ENCODE measurements around the gene SMKR1.

Gene SMKR1

DNA sequence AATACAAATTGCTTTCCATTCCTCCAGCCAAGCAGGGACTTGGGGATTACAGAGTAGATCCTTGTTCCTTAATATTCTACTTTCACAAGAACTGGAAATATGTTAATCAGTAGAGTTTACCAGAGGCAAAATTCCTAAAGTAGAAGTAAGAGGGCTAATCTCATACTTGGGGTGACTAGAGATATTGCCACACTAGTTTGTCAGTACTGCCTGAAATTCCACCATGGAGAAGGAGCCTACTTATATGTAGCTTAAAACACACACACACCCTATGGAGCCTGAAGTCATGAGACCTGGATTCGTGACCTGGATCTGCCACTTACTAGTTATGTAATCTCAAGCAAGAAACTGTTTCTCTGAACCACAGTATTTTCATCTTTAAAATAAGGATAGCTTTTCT, 34.2 kb upstream of the SMKR1 start:
- H3K4me2 ChIP-seq (ENCODE audit: low read length), result no peak overlapping the region
- H3K4me1 ChIP-seq (ENCODE audit: control insufficient read depth in 1 of 2, insufficient read depth in 2 of 2, low read length in 2 of 2), result no peaks in the 10 kb centered on the region
- no peak overlapping the region for H2BK12ac ChIP-seq (ENCODE audit: low read length)
- H4K8ac ChIP-seq (ENCODE audit: low read depth, low read length), result no peak overlapping the region
- H3K79me2 ChIP-seq (ENCODE audit: control insufficient read depth, insufficient read depth, low read length, poor library complexity), result no peaks in the 10 kb centered on the region
- H4K12ac ChIP-seq (ENCODE audit: low read depth, low read length), result no peak overlapping the region
- H3K36me3 ChIP-seq (ENCODE audit: control insufficient read depth in 1 of 2, insufficient read depth in 2 of 2, low read length in 2 of 2), result no peaks in the 10 kb centered on the region
- H3K4ac ChIP-seq (ENCODE audit: low read depth, low read length), result no peak overlapping the region
- H3K79me1 ChIP-seq (ENCODE audit: low read length), result no peaks in the 10 kb centered on the region
- no peak overlapping the region for H2BK120ac ChIP-seq (ENCODE audit: insufficient read depth, low read length, poor library complexity)
- H3K23ac ChIP-seq (ENCODE audit: low read length), result no peak overlapping the region
- no peak overlapping the region for H3K14ac ChIP-seq (ENCODE audit: low read length)
- no peak overlapping the region for H3K9ac ChIP-seq (ENCODE audit: low read length)
- no peak overlapping the region for H2AK5ac ChIP-seq (ENCODE audit: low read length)
- H2BK5ac ChIP-seq (ENCODE audit: low read depth, low read length, poor library complexity), result no peak overlapping the region
- no peaks in the 10 kb centered on the region for H3K9me3 ChIP-seq (ENCODE audit: insufficient read depth, low read depth, low read length)
- no peak overlapping the region for H3K18ac ChIP-seq (ENCODE audit: low read length)
- no peak overlapping the region for H2AFZ ChIP-seq (ENCODE audit: insufficient read depth, low read length, poor library complexity)
- no peak overlapping the region for H3K27ac ChIP-seq (ENCODE audit: low read depth, low read length)
- H3K4me3 ChIP-seq (ENCODE audit: low read depth, low read length), result no peak overlapping the region
- DNase-seq, result peak; percentile 48 to 67
- H3K27me3 ChIP-seq (ENCODE audit: insufficient read depth, low read length), result no peaks in the 10 kb centered on the region
- no peak overlapping the region for H4K91ac ChIP-seq (ENCODE audit: low read depth, low read length)
- no CpG with 5 or more reads among the region's 1 CpG for WGBS (ENCODE audit: extremely low coverage, insufficient coverage, insufficient read length)

DNA sequence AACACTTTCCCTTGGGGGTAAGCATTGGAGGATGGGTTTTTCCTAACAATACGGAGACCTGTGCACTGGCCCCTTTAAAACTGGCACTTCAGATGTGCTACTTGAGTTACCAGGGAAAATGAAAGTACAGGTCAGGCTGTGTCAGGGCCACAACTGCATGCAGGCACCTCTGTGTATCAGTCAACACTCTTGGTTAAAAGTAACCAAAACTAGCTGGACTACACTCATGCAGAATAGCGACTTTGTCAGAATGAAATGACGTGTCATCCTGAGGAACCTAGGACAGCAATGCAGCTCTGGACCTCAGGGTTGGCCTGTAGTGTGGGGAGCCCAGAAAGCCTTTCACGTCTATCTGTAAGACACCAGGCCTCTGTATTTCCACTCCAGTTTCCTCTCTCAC, 33.8 kb upstream of the SMKR1 start:
- Histone ChIP-seq H3K9ac (ENCODE audit: low read length) (no peak overlapping the region), H3K9me3 (ENCODE audit: insufficient read depth, low read depth, low read length) (no peaks in the 10 kb centered on the region), H2BK12ac (ENCODE audit: low read length) (no peak overlapping the region), H4K8ac (ENCODE audit: low read depth, low read length) (no peak overlapping the region), H3K27ac (ENCODE audit: low read depth, low read length) (no peak overlapping the region), H3K4me2 (ENCODE audit: low read length) (no peak overlapping the region), H3K4me1 (ENCODE audit: control insufficient read depth in 1 of 2, insufficient read depth in 2 of 2, low read length in 2 of 2) (no peaks in the 10 kb centered on the region), H4K91ac (ENCODE audit: low read depth, low read length) (peak overlapping the region; percentile 58), H3K23ac (ENCODE audit: low read length) (no peak overlapping the region), H2AFZ (ENCODE audit: insufficient read depth, low read length, poor library complexity) (no peak overlapping the region), H3K4me3 (ENCODE audit: low read depth, low read length) (no peak overlapping the region), H3K14ac (ENCODE audit: low read length) (no peak overlapping the region), H3K36me3 (ENCODE audit: control insufficient read depth in 1 of 2, insufficient read depth in 2 of 2, low read length in 2 of 2) (no peaks in the 10 kb centered on the region), H2BK5ac (ENCODE audit: low read depth, low read length, poor library complexity) (no peak overlapping the region), H4K12ac (ENCODE audit: low read depth, low read length) (no peak overlapping the region), H3K27me3 (ENCODE audit: insufficient read depth, low read length) (no peaks in the 10 kb centered on the region), H3K79me1 (ENCODE audit: low read length) (no peaks in the 10 kb centered on the region), H2AK5ac (ENCODE audit: low read length) (no peak overlapping the region), H3K18ac (ENCODE audit: low read length) (no peak overlapping the region), H3K79me2 (ENCODE audit: control insufficient read depth, insufficient read depth, low read length, poor library complexity) (no peaks in the 10 kb centered on the region), H3K4ac (ENCODE audit: low read depth, low read length) (no peak overlapping the region), H2BK120ac (ENCODE audit: insufficient read depth, low read length, poor library complexity) (no peak overlapping the region)
- WGBS (ENCODE audit: extremely low coverage, insufficient coverage, insufficient read length), result no CpG with 5 or more reads among the region's 4 CpGs
- peak; percentile 36 to 60 for DNase-seq

GRCh38 chr7:129469930-129470329, 32.4 kb upstream of the SMKR1 start:
- Histone ChIP-seq H2BK120ac (ENCODE audit: insufficient read depth, low read length, poor library complexity) (no peak overlapping the region), H3K27me3 (ENCODE audit: insufficient read depth, low read length) (no peaks in the 10 kb centered on the region), H3K36me3 (ENCODE audit: control insufficient read depth in 1 of 2, insufficient read depth in 2 of 2, low read length in 2 of 2) (no peaks in the 10 kb centered on the region), H4K91ac (ENCODE audit: low read depth, low read length) (no peak overlapping the region), H3K18ac (ENCODE audit: low read length) (no peak overlapping the region), H3K9me3 (ENCODE audit: insufficient read depth, low read depth, low read length) (no peaks in the 10 kb centered on the region), H2BK12ac (ENCODE audit: low read length) (no peak overlapping the region), H4K12ac (ENCODE audit: low read depth, low read length) (no peak overlapping the region), H3K14ac (ENCODE audit: low read length) (no peak overlapping the region), H2BK5ac (ENCODE audit: low read depth, low read length, poor library complexity) (no peak overlapping the region), H3K4me1 (ENCODE audit: control insufficient read depth in 1 of 2, insufficient read depth in 2 of 2, low read length in 2 of 2) (no peaks in the 10 kb centered on the region), H3K23ac (ENCODE audit: low read length) (no peak overlapping the region), H3K4me3 (ENCODE audit: low read depth, low read length) (no peak overlapping the region), H3K4ac (ENCODE audit: low read depth, low read length) (no peak overlapping the region), H3K27ac (ENCODE audit: low read depth, low read length) (no peak overlapping the region), H4K8ac (ENCODE audit: low read depth, low read length) (no peak overlapping the region), H3K79me1 (ENCODE audit: low read length) (no peaks in the 10 kb centered on the region), H2AK5ac (ENCODE audit: low read length) (no peak overlapping the region), H3K79me2 (ENCODE audit: control insufficient read depth, insufficient read depth, low read length, poor library complexity) (no peaks in the 10 kb centered on the region), H3K9ac (ENCODE audit: low read length) (no peak overlapping the region), H2AFZ (ENCODE audit: insufficient read depth, low read length, poor library complexity) (no peak overlapping the region), H3K4me2 (ENCODE audit: low read length) (no peak overlapping the region)
- no peak for DNase-seq

DNA sequence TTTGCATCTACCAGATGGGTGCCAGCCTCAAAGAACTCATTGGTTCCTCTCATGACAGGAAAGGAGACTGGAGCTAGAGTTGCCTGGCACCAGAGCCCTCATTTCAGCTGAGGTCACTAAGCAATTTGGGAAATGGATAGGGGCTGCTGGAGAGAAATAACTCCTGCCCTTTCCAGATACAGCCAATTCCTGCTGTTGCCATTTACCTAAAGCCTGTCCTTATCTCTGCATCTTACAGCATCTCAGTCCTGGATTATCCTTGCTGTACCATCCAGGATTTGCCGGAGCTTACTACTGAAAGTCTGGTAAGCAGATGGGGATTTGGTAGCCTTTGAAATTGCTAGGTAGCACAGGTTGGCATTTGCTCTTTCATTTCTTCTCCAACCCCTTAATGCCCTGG, 31.9 kb upstream of the SMKR1 start:
- no peak overlapping the region for H3K9ac ChIP-seq (ENCODE audit: low read length)
- no peak overlapping the region for H2BK12ac ChIP-seq (ENCODE audit: low read length)
- H2BK120ac ChIP-seq (ENCODE audit: insufficient read depth, low read length, poor library complexity), result no peak overlapping the region
- H3K23ac ChIP-seq (ENCODE audit: low read length), result no peak overlapping the region
- WGBS (ENCODE audit: extremely low coverage, insufficient coverage, insufficient read length), result no CpG with 5 or more reads among the region's 1 CpG
- H3K4me2 ChIP-seq (ENCODE audit: low read length), result no peak overlapping the region
- no peak overlapping the region for H3K4ac ChIP-seq (ENCODE audit: low read depth, low read length)
- H3K79me2 ChIP-seq (ENCODE audit: control insufficient read depth, insufficient read depth, low read length, poor library complexity), result no peaks in the 10 kb centered on the region
- H3K4me1 ChIP-seq (ENCODE audit: control insufficient read depth in 1 of 2, insufficient read depth in 2 of 2, low read length in 2 of 2), result no peaks in the 10 kb centered on the region
- no peaks in the 10 kb centered on the region for H3K79me1 ChIP-seq (ENCODE audit: low read length)
- H4K91ac ChIP-seq (ENCODE audit: low read depth, low read length), result no peak overlapping the region
- no peaks in the 10 kb centered on the region for H3K36me3 ChIP-seq (ENCODE audit: control insufficient read depth in 1 of 2, insufficient read depth in 2 of 2, low read length in 2 of 2)
- H2AFZ ChIP-seq (ENCODE audit: insufficient read depth, low read length, poor library complexity), result no peak overlapping the region
- no peak overlapping the region for H4K12ac ChIP-seq (ENCODE audit: low read depth, low read length)
- H3K14ac ChIP-seq (ENCODE audit: low read length), result no peak overlapping the region
- H2AK5ac ChIP-seq (ENCODE audit: low read length), result no peak overlapping the region
- no peak overlapping the region for H3K4me3 ChIP-seq (ENCODE audit: low read depth, low read length)
- H3K9me3 ChIP-seq (ENCODE audit: insufficient read depth, low read depth, low read length), result no peaks in the 10 kb centered on the region
- DNase-seq, result peak in 1 of 2 donors; percentile 67
- H4K8ac ChIP-seq (ENCODE audit: low read depth, low read length), result no peak overlapping the region
- H3K27me3 ChIP-seq (ENCODE audit: insufficient read depth, low read length), result no peaks in the 10 kb centered on the region
- no peak overlapping the region for H3K27ac ChIP-seq (ENCODE audit: low read depth, low read length)
- no peak overlapping the region for H2BK5ac ChIP-seq (ENCODE audit: low read depth, low read length, poor library complexity)
- no peak overlapping the region for H3K18ac ChIP-seq (ENCODE audit: low read length)

- Histone ChIP-seq H2BK120ac (ENCODE audit: insufficient read depth, low read length, poor library complexity) (no peak overlapping the region), H3K27me3 (ENCODE audit: insufficient read depth, low read length) (no peaks in the 10 kb centered on the region), H3K79me2 (ENCODE audit: control insufficient read depth, insufficient read depth, low read length, poor library complexity) (no peaks in the 10 kb centered on the region), H4K8ac (ENCODE audit: low read depth, low read length) (no peak overlapping the region), H2AFZ (ENCODE audit: insufficient read depth, low read length, poor library complexity) (no peak overlapping the region), H2BK5ac (ENCODE audit: low read depth, low read length, poor library complexity) (no peak overlapping the region), H3K4me1 (ENCODE audit: control insufficient read depth in 1 of 2, insufficient read depth in 2 of 2, low read length in 2 of 2) (no peaks in the 10 kb centered on the region), H3K79me1 (ENCODE audit: low read length) (no peaks in the 10 kb centered on the region), H3K14ac (ENCODE audit: low read length) (no peak overlapping the region), H3K23ac (ENCODE audit: low read length) (no peak overlapping the region), H2AK5ac (ENCODE audit: low read length) (no peak overlapping the region), H4K91ac (ENCODE audit: low read depth, low read length) (no peak overlapping the region), H3K9me3 (ENCODE audit: insufficient read depth, low read depth, low read length) (peaks cover under 1% of the 10 kb centered on the region), H3K18ac (ENCODE audit: low read length) (no peak overlapping the region), H3K4me2 (ENCODE audit: low read length) (no peak overlapping the region), H2BK12ac (ENCODE audit: low read length) (no peak overlapping the region), H3K9ac (ENCODE audit: low read length) (no peak overlapping the region), H4K12ac (ENCODE audit: low read depth, low read length) (no peak overlapping the region), H3K27ac (ENCODE audit: low read depth, low read length) (no peak overlapping the region), H3K4ac (ENCODE audit: low read depth, low read length) (no peak overlapping the region), H3K4me3 (ENCODE audit: low read depth, low read length) (no peak overlapping the region), H3K36me3 (ENCODE audit: control insufficient read depth in 1 of 2, insufficient read depth in 2 of 2, low read length in 2 of 2) (peaks cover 0 to 1% of the 10 kb centered on the region in 2 experiments)
- peak in 1 of 2 donors; percentile 45 for DNase-seq
Measured at GRCh38 chr7:129471402-129471827, 30.9 kb upstream of the SMKR1 start.
